Osteocyte (in vitro differentiated cells): Measurements from ENCODE around the gene RIN3. TPM values are rescaled to one million over a fixed set of nuclear protein-coding genes. Genes with fewer than 3 reads are reported as not detected.
A peak's percentile ranks its signal among the peaks of the same experiment; 100 is the strongest.

Experiments used
- DNase-seq: peaks from one replicate; pipeline ENCODE4 v3.0.0; 2021; ENCODE audit warnings: mixed read lengths; ENCODE audit not compliant: unreplicated experiment; ENCODE audit errors: extremely low spot score
- H3K27ac Mint-ChIP-seq: one replicate; pipeline ENCODE4 v1.8.0; 2021; ENCODE audit warnings: mild to moderate bottlenecking, mixed read lengths; ENCODE audit not compliant: unreplicated experiment
- H3K27me3 Mint-ChIP-seq: one replicate; pipeline ENCODE4 v1.8.0; 2021; ENCODE audit warnings: mixed read lengths; ENCODE audit not compliant: unreplicated experiment
- H3K36me3 Mint-ChIP-seq: one replicate; pipeline ENCODE4 v1.8.0; 2021; ENCODE audit warnings: mixed read lengths; ENCODE audit not compliant: unreplicated experiment
- H3K4me1 Mint-ChIP-seq: one replicate; pipeline ENCODE4 v1.8.0; 2021; ENCODE audit warnings: mixed read lengths; ENCODE audit not compliant: unreplicated experiment
- H3K4me3 Mint-ChIP-seq: one replicate; pipeline ENCODE4 v1.8.0; 2021; ENCODE audit warnings: mild to moderate bottlenecking, moderate library complexity, mixed read lengths; ENCODE audit not compliant: unreplicated experiment
- H3K9me3 Mint-ChIP-seq: one replicate; pipeline ENCODE4 v1.8.0; 2021; ENCODE audit warnings: mixed read lengths; ENCODE audit not compliant: unreplicated experiment
- CTCF ChIP-seq: fragments of 200-600 bp; sonication (generic); IDR thresholded peaks from 2 replicates; pipeline ENCODE4 v1.5.0; 2021; ENCODE audit warnings: antibody characterized with exemption, mild to moderate bottlenecking, moderate library complexity
- long read RNA-seq: library from polyadenylated mRNA; unstranded; transcript quantifications from one replicate; pipeline ENCODE4 v2.0.0, GENCODE V29; 2021
- total RNA-seq: library from RNA; stranded (reverse); gene quantifications from 2 replicates; pipeline ENCODE4 v1.2.1, GENCODE V29; 2021

Gene RIN3
- total RNA-seq: 26.7 and 31.3 TPM in 2 replicates
- long read RNA-seq, partial matches to known transcripts: 0 of 1 reads
- long read RNA-seq, other reads (novel, unspliced or antisense): 1 of 1 reads

- TF ChIP-seq CTCF: no peak
- Mint-ChIP-seq H3K27ac (peak within 1 kb of the TSS; percentile 85), H3K36me3 (peaks cover 3% of the 10 kb centered on the region), H3K4me1 (peaks cover 36% of the 10 kb centered on the region), H3K4me3 (peak within 1 kb of the TSS; percentile 82), H3K9me3 (no peaks in the 10 kb centered on the region), H3K27me3 (no peaks in the 10 kb centered on the region)
- DNase-seq: no peak
Measured at GRCh38 chr14:92513204-92513965, at the start of gene RIN3. Gene RIN3 (plus strand): TSS chr14:92513781. CDS start chr14:92513933, 152 bp downstream.

GRCh38 chr14:92464156-92464555, 49.4 kb upstream of the RIN3 start:
- no peak overlapping the region for H3K27ac Mint-ChIP-seq
- H3K4me3 Mint-ChIP-seq: no peak overlapping the region
- peaks cover 15% of the 10 kb centered on the region for H3K4me1 Mint-ChIP-seq
- DNase-seq: no peak
- no peaks in the 10 kb centered on the region for H3K36me3 Mint-ChIP-seq
- TF ChIP-seq CTCF: no peak
- peaks cover 6% of the 10 kb centered on the region for H3K9me3 Mint-ChIP-seq
- no peaks in the 10 kb centered on the region for H3K27me3 Mint-ChIP-seq

GRCh38 chr14:92464716-92465115, 48.9 kb upstream of the RIN3 start:
- TF ChIP-seq CTCF: no peak
- peaks cover 9% of the 10 kb centered on the region for H3K9me3 Mint-ChIP-seq
- H3K36me3 Mint-ChIP-seq: no peaks in the 10 kb centered on the region
- no peak for DNase-seq
- no peak overlapping the region for H3K4me3 Mint-ChIP-seq
- H3K27ac Mint-ChIP-seq: no peak overlapping the region
- no peaks in the 10 kb centered on the region for H3K27me3 Mint-ChIP-seq
- H3K4me1 Mint-ChIP-seq: peaks cover 11% of the 10 kb centered on the region

GRCh38 chr14:92465353-92466055, 48.1 kb upstream of the RIN3 start:
- no peak for TF ChIP-seq CTCF
- Mint-ChIP-seq H3K9me3 (peaks cover 17% of the 10 kb centered on the region), H3K4me3 (no peak overlapping the region), H3K27me3 (no peaks in the 10 kb centered on the region), H3K36me3 (no peaks in the 10 kb centered on the region), H3K4me1 (peaks cover 13% of the 10 kb centered on the region), H3K27ac (no peak overlapping the region)
- no peak for DNase-seq

GRCh38 chr14:92466059-92466458, 47.5 kb upstream of the RIN3 start:
- Mint-ChIP-seq H3K4me1 (peaks cover 18% of the 10 kb centered on the region), H3K27me3 (no peaks in the 10 kb centered on the region), H3K4me3 (no peak overlapping the region), H3K36me3 (no peaks in the 10 kb centered on the region), H3K27ac (no peak overlapping the region), H3K9me3 (peaks cover 17% of the 10 kb centered on the region)
- no peak for TF ChIP-seq CTCF
- no peak for DNase-seq
